RWPE2 (cell line): ENCODE measurements around the gene JAML.

Source experiments
- ATAC-seq: fragments of 200-7000 bp; cut with Tn5 transposase; 3 replicates; pipeline ENCODE4 v1.9.1; 2021; ENCODE audit warnings: low read depth
- DNase-seq: peaks from one replicate; pipeline ENCODE4 v3.0.0-alpha.2; 2020; ENCODE audit warnings: low spot score
- H3K27ac ChIP-seq: fragments of 450-650 bp; 2 replicates; pipeline ENCODE4 v1.5.1; 2017; ENCODE audit warnings: mild to moderate bottlenecking; ENCODE audit not compliant: poor library complexity, severe bottlenecking
- H3K27me3 ChIP-seq: fragments of 250-450 bp; sonication (Bioruptor Pico); 2 replicates; pipeline ENCODE4 v1.5.1; 2021; ENCODE audit warnings: mild to moderate bottlenecking, moderate library complexity; ENCODE audit not compliant: insufficient read depth, poor library complexity, severe bottlenecking
- H3K36me3 ChIP-seq: fragments of 250-450 bp; sonication (Bioruptor Pico); 2 replicates; pipeline ENCODE4 v1.5.1; 2020; ENCODE audit warnings: low read depth, mild to moderate bottlenecking, moderate library complexity
- H3K4me1 ChIP-seq: fragments of 250-450 bp; sonication (Bioruptor Pico); 2 replicates; pipeline ENCODE4 v1.5.1; 2021; ENCODE audit warnings: mild to moderate bottlenecking, moderate library complexity; ENCODE audit not compliant: insufficient read depth, poor library complexity, severe bottlenecking
- H3K4me3 ChIP-seq: fragments of 250-450 bp; sonication (Bioruptor Pico); 2 replicates; pipeline ENCODE4 v1.5.1; 2021; ENCODE audit warnings: mild to moderate bottlenecking, moderate library complexity; ENCODE audit not compliant: severe bottlenecking
- H3K9me3 ChIP-seq: fragments of 250-450 bp; sonication (Bioruptor Pico); 2 replicates; pipeline ENCODE4 v1.5.1; 2021; ENCODE audit warnings: mild to moderate bottlenecking, moderate library complexity; ENCODE audit not compliant: severe bottlenecking
- CTCF ChIP-seq: fragments of 450-650 bp; IDR thresholded peaks from one replicate; pipeline ENCODE4 v1.5.1; 2017; ENCODE audit warnings: mild to moderate bottlenecking, moderate library complexity; ENCODE audit not compliant: poor library complexity, severe bottlenecking

The JAML gene

GRCh38 chr11:118226296-118226695 lies 1.5 kb upstream of the JAML start:
- Histone ChIP-seq H3K27ac (no peak overlapping the region), H3K36me3 (no peaks in the 10 kb centered on the region; the same call in 1 of the 2 replicates), H3K27me3 (no peaks in the 10 kb centered on the region), H3K9me3 (no peaks in the 10 kb centered on the region), H3K4me1 (no peaks in the 10 kb centered on the region), H3K4me3 (no peak overlapping the region)
- TF ChIP-seq CTCF = no peak
- ATAC-seq (no peak), DNase-seq (no peak)

- no peaks in the 10 kb centered on the region for H3K9me3 ChIP-seq
- no peaks in the 10 kb centered on the region for H3K4me1 ChIP-seq
- H3K4me3 ChIP-seq = no peak overlapping the region
- TF ChIP-seq CTCF = no peak
- DNase-seq (no peak), ATAC-seq (no peak)
- no peaks in the 10 kb centered on the region for H3K27me3 ChIP-seq
- no peak overlapping the region for H3K27ac ChIP-seq
- H3K36me3 ChIP-seq = no peaks in the 10 kb centered on the region; the same call in 1 of the 2 replicates
These were observed 819 bp downstream of the JAML start for GRCh38 chr11:118223992-118224391.

GRCh38 chr11:118223570-118223969 lies 1.2 kb downstream of the JAML start:
- DNase-seq = no peak
- no peaks in the 10 kb centered on the region for H3K4me1 ChIP-seq
- H3K4me3 ChIP-seq = no peak overlapping the region
- no peak for TF ChIP-seq CTCF
- H3K9me3 ChIP-seq = no peaks in the 10 kb centered on the region
- H3K27ac ChIP-seq = no peak overlapping the region
- H3K27me3 ChIP-seq = no peaks in the 10 kb centered on the region
- no peak for ATAC-seq
- no peaks in the 10 kb centered on the region; the same call in 1 of the 2 replicates for H3K36me3 ChIP-seq

GRCh38 chr11:118222437-118222836 lies 2.4 kb downstream of the JAML start:
- Histone ChIP-seq H3K27ac (no peak overlapping the region), H3K36me3 (no peaks in the 10 kb centered on the region), H3K27me3 (no peaks in the 10 kb centered on the region), H3K9me3 (no peaks in the 10 kb centered on the region), H3K4me3 (no peak overlapping the region), H3K4me1 (no peaks in the 10 kb centered on the region)
- TF ChIP-seq CTCF = no peak
- DNase-seq (no peak), ATAC-seq (no peak)

GRCh38 chr11:118221419-118221818 lies 3.4 kb downstream of the JAML start:
- no peak for DNase-seq
- no peak for ATAC-seq
- Histone ChIP-seq H3K36me3 (no peaks in the 10 kb centered on the region), H3K4me1 (no peaks in the 10 kb centered on the region), H3K27ac (no peak overlapping the region), H3K9me3 (no peaks in the 10 kb centered on the region), H3K4me3 (no peak overlapping the region), H3K27me3 (no peaks in the 10 kb centered on the region)
- no peak for TF ChIP-seq CTCF
